ENCODE results near the gene NPAS2. TPM values are rescaled to one million over a fixed set of nuclear protein-coding genes. Genes with fewer than 3 reads are reported as not detected.

The NPAS2 gene
- polyA plus RNA-seq, 1 donor (not counting 4 experiments of a cell fraction or from before 2014, with no cell fraction given): 17.7 TPM

- Histone ChIP-seq H3K79me2 (ENCODE audit: control insufficient read depth, insufficient read depth, low read length) (no peaks in the 10 kb centered on the region), H3K9me3 (ENCODE audit: control insufficient read depth, low read depth, low read length) (no peaks in the 10 kb centered on the region), H3K9ac (ENCODE audit: control insufficient read depth, extremely low read depth, insufficient read depth, low read length) (no peak overlapping the region), H2AFZ (ENCODE audit: control insufficient read depth, low read length) (no peak overlapping the region), H3K27ac (ENCODE audit: control insufficient read depth, insufficient read depth, low read length) (no peak overlapping the region), H3K4me3 (ENCODE audit: control insufficient read depth in 2 of 3, extremely low read depth in 1 of 3, insufficient read depth in 2 of 3, low read depth in 1 of 3, low read length in 3 of 3) (no peak overlapping the region), H3K36me3 (ENCODE audit: control insufficient read depth in 2 of 2, extremely low read depth in 1 of 2, insufficient read depth in 2 of 2, low read length in 2 of 2) (no peaks in the 10 kb centered on the region), H3K4me2 (ENCODE audit: control insufficient read depth, extremely low read depth, insufficient read depth, low read depth, low read length) (no peak overlapping the region), H3K27me3 (ENCODE audit: control insufficient read depth, extremely low read depth, insufficient read depth, low read length) (no peaks in the 10 kb centered on the region), H3K9me1 (ENCODE audit: control insufficient read depth, extremely low read depth, insufficient read depth, low read length) (no peaks in the 10 kb centered on the region), H3K4me1 (ENCODE audit: control insufficient read depth, extremely low read depth, insufficient read depth, low read length) (peaks cover 10% of the 10 kb centered on the region), H4K20me1 (ENCODE audit: control insufficient read depth, extremely low read depth, insufficient read depth, low read length) (no peaks in the 10 kb centered on the region)
- FAIRE-seq (no peak), DNase-seq (ENCODE audit: low read depth, low spot score) (no peak)
- TF ChIP-seq EZH2 (IDR thresholded peaks at IDR 0.05; ENCODE audit: low read length): no peak
- TF ChIP-seq, protein P1, sequence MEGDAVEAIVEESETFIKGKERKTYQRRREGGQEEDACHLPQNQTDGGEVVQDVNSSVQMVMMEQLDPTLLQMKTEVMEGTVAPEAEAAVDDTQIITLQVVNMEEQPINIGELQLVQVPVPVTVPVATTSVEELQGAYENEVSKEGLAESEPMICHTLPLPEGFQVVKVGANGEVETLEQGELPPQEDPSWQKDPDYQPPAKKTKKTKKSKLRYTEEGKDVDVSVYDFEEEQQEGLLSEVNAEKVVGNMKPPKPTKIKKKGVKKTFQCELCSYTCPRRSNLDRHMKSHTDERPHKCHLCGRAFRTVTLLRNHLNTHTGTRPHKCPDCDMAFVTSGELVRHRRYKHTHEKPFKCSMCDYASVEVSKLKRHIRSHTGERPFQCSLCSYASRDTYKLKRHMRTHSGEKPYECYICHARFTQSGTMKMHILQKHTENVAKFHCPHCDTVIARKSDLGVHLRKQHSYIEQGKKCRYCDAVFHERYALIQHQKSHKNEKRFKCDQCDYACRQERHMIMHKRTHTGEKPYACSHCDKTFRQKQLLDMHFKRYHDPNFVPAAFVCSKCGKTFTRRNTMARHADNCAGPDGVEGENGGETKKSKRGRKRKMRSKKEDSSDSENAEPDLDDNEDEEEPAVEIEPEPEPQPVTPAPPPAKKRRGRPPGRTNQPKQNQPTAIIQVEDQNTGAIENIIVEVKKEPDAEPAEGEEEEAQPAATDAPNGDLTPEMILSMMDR (optimal IDR thresholded peaks at IDR 0.05 in 1 of 3, IDR thresholded peaks at IDR 0.05 in 1 of 3, conservative IDR thresholded peaks at IDR 0.05 in 1 of 3; ENCODE audit: extremely low read depth in 1 of 3, insufficient read depth in 2 of 3, low read length in 3 of 3): no peak
- dilution Hi-C loops (cut with MboI; ENCODE audit: extremely low pct_ligation_motif_present, low sequenced_read_pairs): no loop called here
Observed at GRCh38 chr2:100791294-100791935, 28.5 kb upstream of the NPAS2 start.

- Histone ChIP-seq H2AFZ (ENCODE audit: control insufficient read depth, low read length) (no peak overlapping the region), H3K27ac (ENCODE audit: control insufficient read depth, insufficient read depth, low read length) (no peak overlapping the region), H3K4me3 (ENCODE audit: control insufficient read depth in 2 of 3, extremely low read depth in 1 of 3, insufficient read depth in 2 of 3, low read depth in 1 of 3, low read length in 3 of 3) (no peak overlapping the region), H4K20me1 (ENCODE audit: control insufficient read depth, extremely low read depth, insufficient read depth, low read length) (no peaks in the 10 kb centered on the region), H3K79me2 (ENCODE audit: control insufficient read depth, insufficient read depth, low read length) (no peaks in the 10 kb centered on the region), H3K9ac (ENCODE audit: control insufficient read depth, extremely low read depth, insufficient read depth, low read length) (no peak overlapping the region), H3K4me1 (ENCODE audit: control insufficient read depth, extremely low read depth, insufficient read depth, low read length) (peaks cover 10% of the 10 kb centered on the region), H3K36me3 (ENCODE audit: control insufficient read depth in 2 of 2, extremely low read depth in 1 of 2, insufficient read depth in 2 of 2, low read length in 2 of 2) (no peaks in the 10 kb centered on the region), H3K9me3 (ENCODE audit: control insufficient read depth, low read depth, low read length) (no peaks in the 10 kb centered on the region), H3K4me2 (ENCODE audit: control insufficient read depth, extremely low read depth, insufficient read depth, low read depth, low read length) (no peak overlapping the region), H3K9me1 (ENCODE audit: control insufficient read depth, extremely low read depth, insufficient read depth, low read length) (no peaks in the 10 kb centered on the region), H3K27me3 (ENCODE audit: control insufficient read depth, extremely low read depth, insufficient read depth, low read length) (no peaks in the 10 kb centered on the region)
- DNase-seq (ENCODE audit: low read depth, low spot score) (no peak), FAIRE-seq (no peak)
- TF ChIP-seq, protein P1 (optimal IDR thresholded peaks at IDR 0.05 in 1 of 3, IDR thresholded peaks at IDR 0.05 in 1 of 3, conservative IDR thresholded peaks at IDR 0.05 in 1 of 3; ENCODE audit: extremely low read depth in 1 of 3, insufficient read depth in 2 of 3, low read length in 3 of 3): no peak
- no peak for TF ChIP-seq EZH2 (IDR thresholded peaks at IDR 0.05; ENCODE audit: low read length)
- dilution Hi-C loops (cut with MboI; ENCODE audit: extremely low pct_ligation_motif_present, low sequenced_read_pairs): no loop called here
Observed at GRCh38 chr2:100791936-100792308, 28.0 kb upstream of the NPAS2 start.

All from keratinocyte (primary cell).